Right atrium auricular region (tissue), 2 donors: ENCODE measurements around the gene SMYD3. TPM values are rescaled to one million over a fixed set of nuclear protein-coding genes. Genes with fewer than 3 reads are reported as not detected.

Experiments
- DNase-seq: peaks from one replicate; pipeline ENCODE4 v3.0.0-alpha.2; 2019; ENCODE audit warnings: low spot score
- H3K27ac ChIP-seq, 2 donors: fragments of 200-600 bp; sonication (generic); 1 replicate in 1 of 2; 2 replicates in 1 of 2; pipeline ENCODE4 v1.5.1; 2016 to 2019
- H3K27me3 ChIP-seq, 2 donors: fragments of 200-600 bp; sonication (generic); one replicate each; pipeline versions ENCODE4 v1.5.1 to v1.6.0; 2017 to 2019
- H3K36me3 ChIP-seq: fragments of 200-600 bp; sonication (generic); one replicate; pipeline ENCODE4 v1.5.1; 2016
- H3K4me1 ChIP-seq, 2 donors: fragments of 200-600 bp; sonication (generic); one replicate each; pipeline versions ENCODE4 v1.5.1 to v1.6.0; 2017 to 2019
- H3K4me3 ChIP-seq, 2 donors: fragments of 200-600 bp; sonication (generic); 1 replicate in 1 of 2; 2 replicates in 1 of 2; pipeline ENCODE4 v1.5.1; 2017 to 2019; ENCODE audit warnings: mild to moderate bottlenecking in 1 of 2, moderate library complexity in 1 of 2
- H3K9me3 ChIP-seq, 2 donors: fragments of 200-600 bp; sonication (generic); one replicate each; pipeline ENCODE4 v1.5.1; 2019
- total RNA-seq, 2 donors: library from RNA; depleted of rRNA; stranded (reverse); fragments of >200 nt; gene quantifications; one replicate each; pipeline ENCODE4 v1.1.0, GENCODE V29; 2016
- TF ChIP-seq, protein P1 (sequence below), 2 donors: fragments of 200-600 bp; sonication (generic); IDR thresholded peaks; one replicate each; pipeline ENCODE4 v1.5.1; 2019; ENCODE audit warnings: antibody characterized with exemption in 2 of 2

SMYD3 gene
- total RNA-seq, 2 donors from 2014 or later, result 7.9 to 8.5 TPM

DNA sequence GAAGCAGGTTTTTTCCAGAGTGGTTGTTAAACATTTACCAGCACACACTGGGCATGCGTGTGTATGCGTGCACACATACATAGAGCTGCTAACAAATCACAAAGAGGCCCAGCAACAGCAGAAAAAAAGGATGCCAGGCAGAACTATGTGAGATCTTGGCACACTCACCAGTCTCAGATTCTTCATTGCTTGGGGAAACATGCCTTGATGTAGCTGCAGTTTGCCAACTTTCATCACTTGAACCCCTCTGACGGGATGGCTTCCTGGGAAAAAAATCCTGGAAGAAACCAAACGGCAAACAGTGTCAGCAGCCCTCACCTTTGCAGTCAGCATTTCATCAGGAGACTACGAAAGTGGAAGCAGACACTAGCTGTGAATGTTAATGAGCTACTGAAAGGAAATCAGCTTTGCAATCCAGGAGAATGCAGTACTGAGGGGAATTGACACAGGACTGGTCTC lies 743.2 kb downstream of the SMYD3 start:
- DNase-seq, result no peak
- no peaks in the 10 kb centered on the region for H3K9me3 ChIP-seq
- H3K27me3 ChIP-seq, result no peaks in the 10 kb centered on the region
- no peaks in the 10 kb centered on the region for H3K4me1 ChIP-seq
- no peaks in the 10 kb centered on the region for H3K36me3 ChIP-seq
- TF ChIP-seq, protein P1, sequence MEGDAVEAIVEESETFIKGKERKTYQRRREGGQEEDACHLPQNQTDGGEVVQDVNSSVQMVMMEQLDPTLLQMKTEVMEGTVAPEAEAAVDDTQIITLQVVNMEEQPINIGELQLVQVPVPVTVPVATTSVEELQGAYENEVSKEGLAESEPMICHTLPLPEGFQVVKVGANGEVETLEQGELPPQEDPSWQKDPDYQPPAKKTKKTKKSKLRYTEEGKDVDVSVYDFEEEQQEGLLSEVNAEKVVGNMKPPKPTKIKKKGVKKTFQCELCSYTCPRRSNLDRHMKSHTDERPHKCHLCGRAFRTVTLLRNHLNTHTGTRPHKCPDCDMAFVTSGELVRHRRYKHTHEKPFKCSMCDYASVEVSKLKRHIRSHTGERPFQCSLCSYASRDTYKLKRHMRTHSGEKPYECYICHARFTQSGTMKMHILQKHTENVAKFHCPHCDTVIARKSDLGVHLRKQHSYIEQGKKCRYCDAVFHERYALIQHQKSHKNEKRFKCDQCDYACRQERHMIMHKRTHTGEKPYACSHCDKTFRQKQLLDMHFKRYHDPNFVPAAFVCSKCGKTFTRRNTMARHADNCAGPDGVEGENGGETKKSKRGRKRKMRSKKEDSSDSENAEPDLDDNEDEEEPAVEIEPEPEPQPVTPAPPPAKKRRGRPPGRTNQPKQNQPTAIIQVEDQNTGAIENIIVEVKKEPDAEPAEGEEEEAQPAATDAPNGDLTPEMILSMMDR (IDR thresholded peaks at IDR 0.05), result no peak
- no peak overlapping the region for H3K4me3 ChIP-seq
- no peak overlapping the region for H3K27ac ChIP-seq

DNA sequence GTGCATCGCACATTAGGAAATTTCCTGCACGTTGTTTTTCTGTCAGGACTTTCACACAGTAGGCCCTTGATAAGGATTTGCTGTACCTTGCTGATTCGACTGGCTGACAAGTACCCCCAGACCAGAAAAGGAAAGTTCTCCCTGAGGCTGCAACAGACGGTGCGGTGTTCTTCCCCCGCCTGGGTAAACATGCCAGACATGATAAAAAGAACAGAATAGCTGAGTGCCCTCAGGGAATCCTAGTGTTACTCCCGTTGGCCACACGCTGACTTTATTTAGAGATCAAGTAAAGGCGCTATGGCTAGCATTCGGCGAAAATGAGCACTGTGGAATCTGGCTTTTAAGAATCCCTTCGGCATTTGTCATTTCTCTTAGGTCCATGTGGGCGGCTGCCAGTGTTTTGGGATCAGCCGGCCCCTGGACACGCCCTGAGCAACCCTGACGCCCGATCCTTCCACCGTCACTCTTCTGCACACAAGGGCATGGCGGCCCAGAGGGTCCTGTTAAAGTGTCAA lies 744.6 kb downstream of the SMYD3 start:
- Histone ChIP-seq H3K27ac (no peak overlapping the region), H3K9me3 (no peaks in the 10 kb centered on the region), H3K36me3 (no peaks in the 10 kb centered on the region), H3K4me1 (no peaks in the 10 kb centered on the region), H3K4me3 (no peak overlapping the region), H3K27me3 (no peaks in the 10 kb centered on the region)
- TF ChIP-seq, protein P1 (IDR thresholded peaks at IDR 0.05), result no peak
- no peak for DNase-seq

DNA sequence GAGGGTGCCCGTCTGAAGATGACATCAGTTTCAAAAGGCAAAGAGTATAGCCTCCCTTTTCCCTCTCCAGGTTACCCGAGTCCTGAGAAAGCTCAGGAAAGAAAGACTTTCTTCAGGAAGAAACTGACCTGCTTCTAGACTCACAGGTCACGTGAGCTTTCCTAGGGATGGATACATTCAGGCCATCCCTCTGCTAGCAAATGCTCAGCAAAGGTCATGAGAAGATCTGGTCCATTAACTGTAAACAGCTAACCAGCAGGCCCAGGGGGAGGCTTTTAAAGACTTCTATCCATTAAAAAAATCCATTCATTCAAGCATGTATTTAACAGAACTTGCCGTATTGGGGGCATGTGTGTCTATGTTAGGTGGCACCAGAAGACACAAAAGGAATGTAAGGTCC lies 746.8 kb downstream of the SMYD3 start:
- no peak for DNase-seq
- TF ChIP-seq, protein P1 (IDR thresholded peaks at IDR 0.05), result no peak
- no peaks in the 10 kb centered on the region for H3K4me1 ChIP-seq
- H3K27ac ChIP-seq, result no peak overlapping the region
- peaks cover 0 to 9% of the 10 kb centered on the region in 2 donors for H3K9me3 ChIP-seq
- no peaks in the 10 kb centered on the region for H3K36me3 ChIP-seq
- no peak overlapping the region for H3K4me3 ChIP-seq
- no peaks in the 10 kb centered on the region for H3K27me3 ChIP-seq

DNA sequence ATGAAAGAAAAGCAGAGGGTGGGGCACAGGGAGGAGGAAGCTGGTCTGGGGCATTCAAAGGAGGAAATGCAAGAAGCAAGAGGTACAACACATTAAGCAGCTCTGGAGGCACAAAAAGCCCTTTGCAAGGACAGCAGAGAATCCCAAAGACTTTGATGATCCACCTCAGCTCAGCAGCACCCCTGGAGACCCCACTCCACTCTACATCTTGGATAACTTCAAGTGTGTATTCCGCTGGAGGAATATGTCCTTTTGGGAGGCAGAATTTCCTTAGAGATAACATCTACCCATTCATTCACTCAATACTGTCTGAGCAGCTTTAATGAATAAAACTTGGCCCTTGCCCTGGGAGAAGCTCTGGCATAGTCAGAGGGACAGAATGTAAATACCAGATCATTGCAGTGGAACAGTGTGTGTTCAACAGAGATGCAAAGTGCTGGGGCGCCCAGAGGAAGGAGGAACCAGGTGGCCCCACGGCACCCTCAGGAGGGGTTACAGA lies 752.6 kb downstream of the SMYD3 start:
- H3K4me1 ChIP-seq, result no peaks in the 10 kb centered on the region
- TF ChIP-seq, protein P1 (IDR thresholded peaks at IDR 0.05), result no peak

DNA sequence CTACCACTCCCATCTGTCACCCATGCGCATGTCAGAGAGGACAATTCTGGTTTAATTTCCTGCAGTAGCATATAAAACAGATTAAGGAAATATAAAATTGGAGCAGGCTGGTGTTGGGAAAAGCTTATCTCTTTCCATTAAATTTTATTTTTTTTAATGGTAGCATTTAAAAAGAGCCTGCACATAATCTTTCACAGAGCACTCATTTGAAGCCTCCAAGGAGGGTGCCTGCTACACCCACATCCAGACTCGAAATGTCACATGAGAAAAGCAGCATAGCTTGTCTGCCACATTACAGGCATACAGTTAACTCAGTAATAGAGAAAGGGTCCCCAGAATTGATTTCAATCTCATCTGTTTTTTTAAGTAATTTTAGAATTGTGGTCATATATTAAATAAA lies 753.3 kb downstream of the SMYD3 start:
- TF ChIP-seq, protein P1 (IDR thresholded peaks at IDR 0.05), result no peak
- Histone ChIP-seq H3K4me1 (no peaks in the 10 kb centered on the region), H3K36me3 (no peaks in the 10 kb centered on the region), H3K4me3 (no peak overlapping the region), H3K27ac (no peak overlapping the region), H3K9me3 (peaks cover 0 to 19% of the 10 kb centered on the region in 2 donors), H3K27me3 (no peaks in the 10 kb centered on the region)
- DNase-seq, result no peak

More for the DNA sequence above, 752.6 kb downstream of the SMYD3 start:
- Histone ChIP-seq H3K9me3 (peaks cover 0 to 19% of the 10 kb centered on the region in 2 donors), H3K4me3 (no peak overlapping the region), H3K36me3 (no peaks in the 10 kb centered on the region), H3K27ac (no peak overlapping the region), H3K27me3 (no peaks in the 10 kb centered on the region)
- no peak for DNase-seq

DNA sequence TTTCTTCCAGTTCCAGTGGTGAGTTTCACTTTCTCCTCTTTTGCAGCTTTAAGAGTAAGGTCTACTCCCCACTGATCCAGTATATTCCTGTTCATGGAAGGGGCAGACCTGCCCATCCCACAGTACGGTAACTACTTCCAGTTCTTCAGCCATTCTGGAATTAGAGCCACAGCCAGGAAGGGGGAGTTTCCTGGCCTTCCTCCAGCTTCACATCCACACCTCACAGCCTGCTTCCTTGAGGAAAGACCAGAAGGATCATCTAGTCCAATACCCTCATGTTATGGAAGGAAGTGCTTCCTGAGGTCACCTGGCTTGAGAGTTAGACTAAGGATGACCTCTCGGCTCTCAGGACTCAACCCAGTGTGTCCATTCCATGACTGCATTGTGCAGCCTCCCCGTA lies 754.5 kb downstream of the SMYD3 start:
- TF ChIP-seq, protein P1 (IDR thresholded peaks at IDR 0.05), result no peak
- no peaks in the 10 kb centered on the region for H3K4me1 ChIP-seq
- no peak for DNase-seq

More for the DNA sequence above, 754.5 kb downstream of the SMYD3 start:
- Histone ChIP-seq H3K27ac (no peak overlapping the region), H3K4me3 (no peak overlapping the region), H3K9me3 (peaks cover 0 to 19% of the 10 kb centered on the region in 2 donors), H3K36me3 (no peaks in the 10 kb centered on the region), H3K27me3 (no peaks in the 10 kb centered on the region)
